GM19438 (cell line): ENCODE measurements around the gene STX8.
"Not testable (repeated sequence)": the region's sequence is repeated elsewhere in the genome, so short reads cannot be mapped to it uniquely, and the experiment has no call there.

Experiments
- ATAC-seq: cut with Tn5 transposase; IDR thresholded peaks from one replicate; pipeline ENCODE4 v1.9.1; 2021; ENCODE audit warnings: low read depth; ENCODE audit not compliant: unreplicated experiment

STX8 gene

GRCh38 chr17:9557857-9558256 is 17.8 kb downstream of the STX8 start:
- ATAC-seq, result no peak

DNA sequence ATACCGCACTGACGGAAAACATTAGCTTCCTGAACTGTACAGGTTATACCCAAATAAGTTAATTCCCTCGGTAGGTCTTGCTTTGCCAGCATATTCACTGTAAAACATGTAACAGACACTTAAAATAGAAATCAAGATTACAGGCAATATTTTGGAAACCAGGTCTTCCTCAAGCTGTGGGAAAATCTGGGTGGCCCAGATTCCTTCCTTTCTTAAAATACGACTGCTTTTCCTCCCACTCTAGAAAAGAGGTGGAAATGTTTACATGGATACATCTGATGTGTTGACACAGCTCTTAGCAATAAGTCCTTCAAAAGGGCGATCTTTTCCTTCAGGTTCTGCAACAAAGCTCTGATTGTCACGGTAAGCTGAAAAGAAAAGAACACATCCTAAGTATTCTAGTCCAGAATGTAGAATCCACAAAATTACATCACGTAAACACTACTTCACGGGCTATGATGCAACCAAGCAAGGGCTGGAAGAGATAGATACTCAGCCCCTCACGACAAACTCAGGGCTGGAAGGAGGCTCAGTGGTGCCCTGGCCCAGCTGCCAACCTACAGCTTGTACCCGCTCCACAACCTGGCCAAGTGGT is 18.4 kb downstream of the STX8 start:
- ATAC-seq, result no peak

DNA sequence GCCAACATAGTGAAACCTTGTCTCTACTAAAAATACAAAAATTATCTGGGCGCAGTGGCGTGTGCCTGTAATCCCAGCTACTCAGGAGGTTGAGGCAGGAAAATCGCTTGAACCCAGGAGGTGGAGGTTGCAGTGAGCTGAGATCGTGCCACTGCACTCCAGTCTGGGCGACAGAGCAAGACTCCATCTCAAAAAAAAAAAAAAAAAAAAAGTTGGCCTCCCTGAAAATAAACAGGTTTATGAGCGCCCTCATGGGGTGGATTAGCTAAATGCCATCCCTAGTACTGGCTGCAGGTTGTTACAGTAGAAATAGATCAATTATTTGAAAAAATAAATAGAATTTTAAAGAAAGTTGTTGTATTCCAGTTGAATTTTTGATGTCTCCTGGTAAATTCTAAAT is 20.9 kb downstream of the STX8 start:
- not testable (repeated sequence) for ATAC-seq

GRCh38 chr17:9553596-9553995 is 22.0 kb downstream of the STX8 start:
- ATAC-seq, result no peak

- no peak for ATAC-seq
Measured at GRCh38 chr17:9553181-9553580, 22.4 kb downstream of the STX8 start.

DNA sequence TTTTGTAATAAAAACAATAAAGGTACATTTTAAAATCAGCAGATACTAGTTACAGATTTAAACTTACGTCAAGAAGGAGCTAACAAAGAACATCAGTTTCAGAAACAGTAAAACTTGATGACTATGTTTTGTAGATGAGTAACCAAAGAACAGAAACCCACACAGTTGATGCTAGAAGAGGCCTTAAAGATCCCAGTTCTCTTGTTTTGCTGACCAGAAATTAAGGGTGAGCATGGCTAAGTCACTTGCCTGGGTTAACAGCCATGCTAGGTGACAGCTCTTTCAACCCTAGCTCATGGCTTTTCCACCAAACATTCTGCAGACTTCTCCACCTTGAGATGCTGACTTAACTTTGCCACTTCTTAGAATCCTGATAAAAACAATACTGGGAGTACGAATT is 26.4 kb downstream of the STX8 start:
- ATAC-seq, result no peak

DNA sequence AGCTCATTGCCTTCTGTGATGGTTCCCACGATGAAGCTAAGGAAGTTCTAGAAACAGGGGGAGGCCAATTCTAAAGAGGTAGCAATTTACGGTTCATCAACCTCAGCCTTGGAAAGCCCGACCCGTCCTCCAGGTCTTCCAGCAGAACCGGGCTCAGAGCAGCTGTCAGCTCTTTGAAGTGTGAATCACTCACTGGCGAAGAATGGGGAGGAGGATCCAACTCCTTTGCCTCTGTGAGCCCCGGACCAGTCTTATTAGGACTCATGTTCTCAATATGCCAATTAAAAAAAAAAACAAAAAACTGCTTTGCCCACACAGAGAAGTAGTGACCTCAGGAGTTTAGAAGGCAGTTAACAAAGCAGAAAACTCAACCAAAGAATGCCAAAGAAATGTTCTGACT is 31.4 kb downstream of the STX8 start:
- no peak for ATAC-seq

DNA sequence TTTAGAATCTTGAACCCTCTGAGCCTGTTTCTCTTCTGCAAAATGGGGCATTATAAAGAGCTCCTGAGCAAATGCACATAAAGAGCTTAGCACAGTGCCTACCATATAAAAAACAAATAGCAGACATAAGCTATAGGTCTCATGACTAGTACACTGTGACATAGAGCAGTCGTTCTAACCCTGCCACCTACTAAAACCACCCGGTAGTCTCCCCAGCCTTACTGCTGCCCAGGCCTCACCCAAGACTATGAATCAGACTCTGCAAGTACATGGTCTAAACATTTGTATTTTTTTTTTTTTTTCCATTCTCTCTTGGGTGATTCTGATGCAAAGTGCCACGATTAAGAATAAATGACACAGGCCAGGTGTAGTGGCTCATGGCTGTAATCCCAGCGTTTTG is 33.9 kb downstream of the STX8 start:
- no peak for ATAC-seq

- ATAC-seq, result no peak
Measured at GRCh38 chr17:9538626-9539025, 37.0 kb downstream of the STX8 start.

DNA sequence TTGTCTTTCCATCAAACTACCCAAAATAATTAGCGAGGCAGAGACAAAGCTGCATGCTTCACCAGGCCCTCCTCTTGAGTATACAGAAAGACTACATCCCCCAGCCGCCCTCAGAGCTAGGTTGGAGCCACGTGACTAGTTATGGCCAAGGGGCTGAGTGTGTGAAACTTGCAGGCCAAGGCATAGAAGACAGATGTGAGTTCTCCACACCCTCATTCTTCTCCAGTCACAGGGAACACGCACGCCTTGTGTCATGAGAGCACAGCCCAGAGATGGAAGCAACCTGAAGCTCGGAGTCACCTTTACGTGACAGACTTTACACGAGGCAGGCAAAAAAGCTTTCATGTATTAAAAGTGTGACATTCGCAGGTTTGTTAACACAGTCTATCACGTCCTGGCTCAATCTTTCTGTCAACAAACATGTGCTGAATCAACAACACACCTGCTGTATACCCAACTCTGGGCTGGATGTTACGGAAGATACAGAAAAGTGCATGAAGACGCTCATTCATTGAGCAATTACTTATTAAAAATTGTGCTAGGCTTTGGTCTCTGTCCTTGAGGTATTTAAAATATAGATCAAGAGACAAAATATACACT is 38.3 kb downstream of the STX8 start:
- ATAC-seq, result no peak

- ATAC-seq, result no peak
Measured at GRCh38 chr17:9536061-9536460, 39.6 kb downstream of the STX8 start.

GRCh38 chr17:9533441-9533840 is 42.2 kb downstream of the STX8 start:
- ATAC-seq, result no peak

- no peak for ATAC-seq
Measured at GRCh38 chr17:9532715-9533114, 42.9 kb downstream of the STX8 start.

DNA sequence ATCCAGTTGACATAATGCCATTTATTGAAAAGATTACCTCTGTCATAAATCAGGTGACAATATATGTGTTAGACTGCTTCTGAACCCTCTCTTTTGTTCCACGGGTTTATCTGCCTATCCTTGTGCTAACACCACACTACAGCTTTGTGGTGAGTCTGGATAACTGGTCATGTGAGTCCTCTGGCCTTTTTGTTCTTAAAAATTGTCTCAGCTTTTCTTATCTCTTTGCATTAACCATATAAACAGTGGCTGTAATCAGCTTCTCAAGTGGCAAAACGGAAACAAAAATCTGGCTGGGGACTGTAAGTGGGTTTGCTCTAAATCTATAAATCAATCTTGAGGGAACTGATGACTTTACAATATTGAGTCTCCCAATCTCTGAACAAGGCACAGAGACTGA is 44.6 kb downstream of the STX8 start:
- no peak for ATAC-seq

GRCh38 chr17:9529033-9529700 is 46.5 kb downstream of the STX8 start:
- no peak for ATAC-seq

DNA sequence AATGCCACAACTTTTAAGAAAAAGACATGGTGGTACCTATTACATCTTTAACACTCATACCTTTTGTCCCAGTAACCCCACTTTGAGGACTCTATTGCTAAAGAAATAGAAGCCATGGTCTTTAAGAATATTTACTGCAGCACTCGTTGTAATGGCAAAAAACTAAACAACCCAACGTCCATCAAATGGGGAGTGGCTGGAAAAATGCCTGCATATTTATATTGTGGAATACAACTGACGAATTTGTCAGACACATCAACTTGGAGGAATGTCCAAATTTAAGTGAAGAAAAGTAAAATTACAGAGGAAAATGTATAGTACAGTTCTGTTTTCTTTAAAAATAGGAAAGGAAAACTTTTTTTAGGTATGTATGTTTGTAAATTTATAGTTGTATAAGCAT is 47.8 kb downstream of the STX8 start:
- no peak for ATAC-seq

DNA sequence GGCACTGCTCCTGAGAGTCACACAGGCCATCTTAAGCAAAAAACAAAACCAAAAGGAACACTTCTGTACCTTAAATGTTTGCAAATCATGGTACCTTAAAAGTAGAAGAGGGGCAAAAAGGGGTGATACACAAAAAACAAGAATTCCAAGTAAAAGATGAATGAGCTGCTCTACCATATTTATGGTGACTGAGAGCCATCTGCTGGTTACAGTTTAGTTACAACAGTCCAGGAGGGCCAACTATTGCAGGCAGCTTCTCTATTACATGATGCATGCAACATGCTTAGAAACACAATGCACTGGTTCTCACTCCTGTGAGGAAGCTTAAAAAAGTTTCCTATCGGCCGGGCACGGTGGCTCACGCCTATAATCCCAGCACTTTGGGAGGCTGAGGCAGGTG is 53.5 kb downstream of the STX8 start:
- no peak for ATAC-seq

DNA sequence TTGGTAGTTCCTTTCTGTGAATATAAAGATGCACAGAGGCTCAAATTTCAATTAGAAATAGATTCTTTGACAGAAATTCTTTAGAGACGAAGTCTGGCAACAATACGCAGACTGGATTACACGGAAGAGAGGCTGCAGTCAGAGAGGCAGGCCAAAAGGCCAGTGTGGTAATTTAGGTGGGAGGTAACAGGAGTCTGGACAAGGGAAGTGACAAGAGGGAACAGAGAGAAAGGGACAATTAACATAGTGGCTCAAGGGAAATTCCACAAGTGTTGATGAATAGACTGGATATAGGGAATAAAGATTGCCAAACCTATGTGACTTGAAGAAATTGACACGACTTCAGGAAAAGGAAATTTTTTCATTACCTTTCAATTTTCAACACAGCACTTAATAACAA is 54.6 kb downstream of the STX8 start:
- no peak for ATAC-seq

DNA sequence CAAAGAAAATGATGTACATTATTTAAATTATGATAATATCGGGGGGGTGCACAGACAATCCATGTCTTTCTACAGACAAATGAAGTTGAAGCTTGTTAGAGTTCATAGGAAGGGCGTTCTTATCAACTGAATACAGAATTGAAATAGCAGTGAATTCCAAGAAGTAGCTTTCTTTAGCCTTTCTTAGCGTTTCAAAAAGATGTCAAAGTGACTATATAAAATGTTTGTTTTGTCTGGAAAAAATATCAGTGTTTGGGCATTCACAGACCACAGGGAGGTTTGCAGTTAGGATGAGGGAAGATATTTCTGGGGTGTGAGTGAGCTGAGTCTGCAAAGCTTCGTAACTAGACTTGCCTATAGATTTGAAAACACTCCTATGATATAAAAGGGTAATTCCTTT is 55.0 kb downstream of the STX8 start:
- ATAC-seq, result no peak

DNA sequence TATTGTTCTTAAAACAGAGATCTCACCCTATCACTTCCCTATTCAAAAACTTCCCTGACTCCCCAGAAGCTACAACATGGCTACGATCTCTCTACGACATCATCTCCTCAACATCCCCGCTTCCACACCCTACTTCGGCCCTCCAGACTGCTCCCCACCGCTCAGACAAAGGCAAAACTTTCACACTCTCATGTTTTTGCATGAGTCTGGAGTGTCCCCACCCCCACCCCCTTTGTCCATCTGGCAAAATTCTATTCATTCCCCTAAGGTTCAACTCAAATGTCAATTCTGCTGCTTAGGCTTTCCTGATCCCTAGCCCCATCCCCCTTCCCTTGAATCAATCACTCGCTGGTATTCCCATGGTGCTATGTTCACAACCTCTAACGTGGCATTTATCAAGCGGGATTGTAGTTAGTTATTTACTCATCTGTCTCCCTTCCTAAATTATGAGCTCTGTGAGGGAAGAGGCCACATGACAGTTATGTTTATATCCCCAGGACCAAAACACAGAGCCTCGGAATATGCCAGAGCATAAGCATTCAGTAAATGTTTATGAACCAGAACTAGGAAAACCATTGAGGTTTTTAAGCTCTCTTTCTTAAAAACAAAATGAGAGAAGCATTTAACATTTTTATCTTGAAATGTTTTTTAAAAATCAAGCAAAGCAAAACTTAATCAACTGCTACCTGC is 55.9 kb downstream of the STX8 start:
- no peak for ATAC-seq

- no peak for ATAC-seq
Measured at GRCh38 chr17:9517396-9517795, 58.2 kb downstream of the STX8 start.

DNA sequence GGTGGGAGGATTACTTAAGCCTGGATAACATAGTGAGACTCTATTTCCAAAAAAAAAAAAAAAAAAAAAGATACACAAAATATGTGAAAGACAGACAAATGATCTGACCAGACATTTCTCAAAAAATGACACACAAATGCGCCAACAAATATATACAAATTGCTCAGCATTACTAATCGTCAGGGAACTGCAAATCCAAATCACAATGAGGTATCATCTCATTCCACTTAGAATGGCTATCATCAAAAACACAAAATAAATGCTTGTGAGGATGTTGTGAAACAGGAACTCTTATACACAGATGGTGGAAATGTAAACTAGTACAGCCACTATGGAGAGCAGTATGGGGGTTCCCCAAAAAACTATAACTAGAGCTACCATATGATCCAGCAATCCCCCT is 62.4 kb downstream of the STX8 start:
- ATAC-seq, result no peak
